ENCODE measurements around the gene EVI5. TPM values are rescaled to one million over a fixed set of nuclear protein-coding genes. Genes with fewer than 3 reads are reported as not detected.
"Not testable (repeated sequence)": the region's sequence is repeated elsewhere in the genome, so short reads cannot be mapped to it uniquely, and the experiment has no call there.

EVI5 gene
- total and polyA plus RNA-seq, 10 of the 15 experiments (the other 5 are each of a cell fraction or from before 2014, with no cell fraction given), result 0.27 to 6.8 (median 1.7) TPM

DNA sequence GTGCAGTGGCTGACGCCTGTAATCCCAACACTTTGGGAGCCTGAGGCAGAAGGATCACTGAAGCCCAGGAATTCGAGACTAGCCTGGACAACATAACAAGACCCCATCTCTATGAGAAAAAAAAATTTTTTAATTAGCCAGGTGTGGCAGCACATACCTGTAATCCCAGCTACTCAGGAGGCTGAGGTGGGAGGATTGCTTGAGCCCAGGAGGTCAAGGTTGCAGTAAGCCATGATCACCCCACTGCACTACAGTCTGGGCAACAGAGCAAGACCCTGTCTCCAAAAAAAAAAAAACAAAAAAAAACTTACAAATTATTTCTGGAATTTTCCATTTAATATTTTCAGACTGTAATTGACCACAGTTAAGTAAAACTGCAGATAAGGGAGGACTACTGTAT lies 11.2 kb downstream of the EVI5 start:
- H3K79me2 ChIP-seq (ENCODE audit: control insufficient read depth, insufficient read depth, low read length); H3K36me3 ChIP-seq (ENCODE audit: control insufficient read depth in 2 of 2, insufficient read depth in 2 of 2, low read length in 1 of 2); FAIRE-seq; H2AFZ ChIP-seq (ENCODE audit: control insufficient read depth, low read depth, low read length); RAD21 ChIA-PET (ENCODE audit: unreplicated experiment); H3K4me1 ChIP-seq (ENCODE audit: control insufficient read depth, insufficient read depth, low read length); in situ Hi-C loops (cut with MboI); DNase-seq (ENCODE audit: low read depth, low spot score); H3K9me3 ChIP-seq (replicated peaks; ENCODE audit: control insufficient read depth, insufficient read depth, low read length); H3K27ac ChIP-seq (ENCODE audit: control insufficient read depth, insufficient read depth); H3K4me2 ChIP-seq (ENCODE audit: control insufficient read depth, insufficient read depth); H3K4me3 ChIP-seq; ATAC-seq; H4K20me1 ChIP-seq (ENCODE audit: control insufficient read depth, insufficient read depth); POLR2A ChIA-PET; H3K27me3 ChIP-seq (replicated peaks in 1 of 2; ENCODE audit: control insufficient read depth in 2 of 2, insufficient read depth in 2 of 2, low read length in 1 of 2); H3K9ac ChIP-seq (ENCODE audit: control insufficient read depth, insufficient read depth, low read length); intact Hi-C loops (cut with micrococcal nuclease; ENCODE audit: unreplicated experiment); BruUV-seq (replicated peaks): not testable (repeated sequence)
- 89% methylated on average over 2 of the region's 2 CpGs for WGBS (ENCODE audit: insufficient coverage, insufficient replicate concordance, low lambda C conversion rate, missing lambda C conversion rate)
- SMC1A ChIA-PET (ENCODE audit: uncharacterized antibody, unreplicated experiment), result interaction anchor here (0.6 kb wide), 1 partner anchor 581 kb away, joined by 6 read pairs; no protein-coding TSS in a partner anchor
- CTCF ChIA-PET, result interaction anchor here (1.3 kb wide), 1 partner anchor 25 kb away, joined by 4 read pairs; no protein-coding TSS in a partner anchor

DNA sequence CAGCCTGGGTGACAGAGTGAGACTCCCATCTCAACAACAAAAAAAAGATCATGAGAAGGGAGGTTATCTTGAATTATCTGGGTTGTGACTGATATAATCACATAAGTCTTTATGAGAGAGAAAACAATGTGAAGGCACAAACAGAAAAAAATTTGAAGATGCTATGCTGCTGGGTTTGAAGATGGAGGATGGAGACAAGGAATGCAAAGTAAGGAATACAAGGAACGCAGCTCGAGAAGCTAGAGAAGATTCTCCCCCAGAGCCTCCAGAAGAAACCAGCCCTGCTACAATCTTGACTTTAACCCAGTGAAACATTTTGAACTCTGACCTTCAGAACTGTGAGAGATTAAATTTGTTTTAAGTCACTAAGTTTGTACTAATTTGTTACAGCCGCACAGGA lies 15.1 kb downstream of the EVI5 start:
- Histone ChIP-seq H3K4me3 (no peak overlapping the region), H3K36me3 (ENCODE audit: control insufficient read depth in 2 of 2, insufficient read depth in 2 of 2, low read length in 1 of 2) (no peaks in the 10 kb centered on the region), H3K27me3 (replicated peaks in 1 of 2; ENCODE audit: control insufficient read depth in 2 of 2, insufficient read depth in 2 of 2, low read length in 1 of 2) (no peaks in the 10 kb centered on the region), H3K4me2 (ENCODE audit: control insufficient read depth, insufficient read depth) (no peak overlapping the region), H2AFZ (ENCODE audit: control insufficient read depth, low read depth, low read length) (no peak overlapping the region), H3K9ac (ENCODE audit: control insufficient read depth, insufficient read depth, low read length) (no peak overlapping the region), H4K20me1 (ENCODE audit: control insufficient read depth, insufficient read depth) (no peaks in the 10 kb centered on the region), H3K79me2 (ENCODE audit: control insufficient read depth, insufficient read depth, low read length) (no peaks in the 10 kb centered on the region), H3K9me3 (replicated peaks; ENCODE audit: control insufficient read depth, insufficient read depth, low read length) (no peaks in the 10 kb centered on the region; the same call in 2 of the 3 replicates), H3K4me1 (ENCODE audit: control insufficient read depth, insufficient read depth, low read length) (no peaks in the 10 kb centered on the region), H3K27ac (ENCODE audit: control insufficient read depth, insufficient read depth) (no peak overlapping the region)
- WGBS (ENCODE audit: insufficient coverage, insufficient replicate concordance, low lambda C conversion rate, missing lambda C conversion rate), result 98% methylated on average over 3 of the region's 3 CpGs
- BruUV-seq (replicated peaks), result no TSS peak
- intact Hi-C loops (cut with micrococcal nuclease; ENCODE audit: unreplicated experiment) (no loop called here), in situ Hi-C loops (cut with MboI) (no loop called here)
- ChIA-PET POLR2A (no interaction called here), SMC1A (ENCODE audit: uncharacterized antibody, unreplicated experiment) (no interaction called here), CTCF (interaction anchor here (1.2 kb wide), 1 partner anchor 21 kb away, joined by 3 read pairs; no protein-coding TSS in a partner anchor), RAD21 (ENCODE audit: unreplicated experiment) (no interaction called here)
- no peak for TF ChIP-seq MYC (IDR thresholded peaks at IDR 0.05; ENCODE audit: insufficient read depth, insufficient read length, insufficient replicate concordance, low read length, severe bottlenecking)
- no peak for TF ChIP-seq ZNF217 (IDR thresholded peaks at IDR 0.05)
- TF ChIP-seq NBN (IDR thresholded peaks at IDR 0.05), result no peak
- no peak for TF ChIP-seq SREBF2 (IDR thresholded peaks at IDR 0.05; ENCODE audit: low read length)
- no peak for TF ChIP-seq SIN3A (IDR thresholded peaks at IDR 0.05; ENCODE audit: low read depth, low read length)
- TF ChIP-seq TCF12 (IDR thresholded peaks at IDR 0.05; ENCODE audit: low read depth, low read length), result no peak
- TF ChIP-seq NFYA (IDR thresholded peaks at IDR 0.05; ENCODE audit: borderline replicate concordance, low read depth, low read length), result no peak
- TF ChIP-seq BHLHE40 (IDR thresholded peaks at IDR 0.05; ENCODE audit: borderline replicate concordance in 1 of 2, low read depth in 2 of 2, low read length in 1 of 2), result no peak
- ATAC-seq (no peak), FAIRE-seq (no peak), DNase-seq (ENCODE audit: low read depth, low spot score) (no peak)
